Progenitor cell of endocrine pancreas (in vitro differentiated cells): ENCODE data around the gene TMEM80. TPM values are rescaled to one million over a fixed set of nuclear protein-coding genes. Genes with fewer than 3 reads are reported as not detected.

Experiments used
- DNase-seq: peaks from one replicate; pipeline ENCODE4 v3.0.0; 2021; ENCODE audit warnings: low spot score; ENCODE audit not compliant: unreplicated experiment
- H3K27ac Mint-ChIP-seq: 2 replicates; pipeline ENCODE4 v1.8.0; 2021; ENCODE audit warnings: mild to moderate bottlenecking, moderate library complexity, mixed read lengths
- H3K27me3 Mint-ChIP-seq: 2 replicates; pipeline ENCODE4 v1.8.0; 2021; ENCODE audit warnings: mixed read lengths
- H3K36me3 Mint-ChIP-seq: 2 replicates; pipeline ENCODE4 v1.8.0; 2022; ENCODE audit warnings: mixed read lengths; ENCODE audit not compliant: insufficient read depth
- H3K4me1 Mint-ChIP-seq: 2 replicates; pipeline ENCODE4 v1.8.0; 2021; ENCODE audit warnings: low read depth, mixed read lengths
- H3K4me3 Mint-ChIP-seq: 2 replicates; pipeline ENCODE4 v1.8.0; 2021; ENCODE audit warnings: low read depth, mild to moderate bottlenecking, moderate library complexity, mixed read lengths
- H3K9me3 Mint-ChIP-seq: 2 replicates; pipeline ENCODE4 v1.8.0; 2021; ENCODE audit warnings: low read depth, mixed read lengths
- total RNA-seq: library from RNA; stranded (reverse); gene quantifications from 2 replicates; pipeline ENCODE4 v1.2.1, GENCODE V29; 2021
- TF ChIP-seq, protein P1 (sequence below): fragments of 200-600 bp; sonication (generic); IDR thresholded peaks from one replicate; pipeline ENCODE4 v1.5.0; 2021; ENCODE audit warnings: antibody characterized with exemption, mild to moderate bottlenecking; ENCODE audit not compliant: unreplicated experiment

TMEM80 gene
- total RNA-seq, 1 donor from 2014 or later, result 32.6 TPM

GRCh38 chr11:706957-707816 lies 11.6 kb downstream of the TMEM80 start:
- peak overlapping the region; percentile 81 for H3K27ac Mint-ChIP-seq
- no peak for DNase-seq

GRCh38 chr11:707817-708420 lies 12.3 kb downstream of the TMEM80 start:
- TF ChIP-seq, protein P1, sequence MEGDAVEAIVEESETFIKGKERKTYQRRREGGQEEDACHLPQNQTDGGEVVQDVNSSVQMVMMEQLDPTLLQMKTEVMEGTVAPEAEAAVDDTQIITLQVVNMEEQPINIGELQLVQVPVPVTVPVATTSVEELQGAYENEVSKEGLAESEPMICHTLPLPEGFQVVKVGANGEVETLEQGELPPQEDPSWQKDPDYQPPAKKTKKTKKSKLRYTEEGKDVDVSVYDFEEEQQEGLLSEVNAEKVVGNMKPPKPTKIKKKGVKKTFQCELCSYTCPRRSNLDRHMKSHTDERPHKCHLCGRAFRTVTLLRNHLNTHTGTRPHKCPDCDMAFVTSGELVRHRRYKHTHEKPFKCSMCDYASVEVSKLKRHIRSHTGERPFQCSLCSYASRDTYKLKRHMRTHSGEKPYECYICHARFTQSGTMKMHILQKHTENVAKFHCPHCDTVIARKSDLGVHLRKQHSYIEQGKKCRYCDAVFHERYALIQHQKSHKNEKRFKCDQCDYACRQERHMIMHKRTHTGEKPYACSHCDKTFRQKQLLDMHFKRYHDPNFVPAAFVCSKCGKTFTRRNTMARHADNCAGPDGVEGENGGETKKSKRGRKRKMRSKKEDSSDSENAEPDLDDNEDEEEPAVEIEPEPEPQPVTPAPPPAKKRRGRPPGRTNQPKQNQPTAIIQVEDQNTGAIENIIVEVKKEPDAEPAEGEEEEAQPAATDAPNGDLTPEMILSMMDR, result no peak
- H3K36me3 Mint-ChIP-seq, result peaks cover 1% of the 10 kb centered on the region
- no peaks in the 10 kb centered on the region for H3K9me3 Mint-ChIP-seq
- peak overlapping the region; percentile 81 for H3K27ac Mint-ChIP-seq
- peak overlapping the region; percentile 67 for H3K4me3 Mint-ChIP-seq
- no peaks in the 10 kb centered on the region for H3K27me3 Mint-ChIP-seq
- DNase-seq, result no peak
- peaks cover 25% of the 10 kb centered on the region for H3K4me1 Mint-ChIP-seq

More at GRCh38 chr11:706957-707816, 11.6 kb downstream of the TMEM80 start:
- H3K9me3 Mint-ChIP-seq, result no peaks in the 10 kb centered on the region
- H3K27me3 Mint-ChIP-seq, result no peaks in the 10 kb centered on the region
- peaks cover 25% of the 10 kb centered on the region for H3K4me1 Mint-ChIP-seq
- TF ChIP-seq, protein P1, result peak; percentile 49
- peak overlapping the region; percentile 67 for H3K4me3 Mint-ChIP-seq
- peaks cover 1% of the 10 kb centered on the region for H3K36me3 Mint-ChIP-seq

GRCh38 chr11:708511-708910 lies 12.9 kb downstream of the TMEM80 start:
- H3K9me3 Mint-ChIP-seq, result no peaks in the 10 kb centered on the region
- no peaks in the 10 kb centered on the region for H3K27me3 Mint-ChIP-seq
- TF ChIP-seq, protein P1, result no peak
- peaks cover 27% of the 10 kb centered on the region for H3K4me1 Mint-ChIP-seq
- peaks cover 1% of the 10 kb centered on the region for H3K36me3 Mint-ChIP-seq
- no peak overlapping the region for H3K4me3 Mint-ChIP-seq
- no peak for DNase-seq
- no peak overlapping the region for H3K27ac Mint-ChIP-seq

GRCh38 chr11:709109-709997 lies 13.7 kb downstream of the TMEM80 start:
- H3K27ac Mint-ChIP-seq, result no peak overlapping the region
- no peaks in the 10 kb centered on the region for H3K9me3 Mint-ChIP-seq
- peaks cover 1% of the 10 kb centered on the region for H3K36me3 Mint-ChIP-seq
- no peaks in the 10 kb centered on the region for H3K27me3 Mint-ChIP-seq
- H3K4me3 Mint-ChIP-seq, result no peak overlapping the region
- H3K4me1 Mint-ChIP-seq, result peaks cover 27% of the 10 kb centered on the region
- DNase-seq, result no peak
- TF ChIP-seq, protein P1, result no peak

GRCh38 chr11:714436-714835 lies 18.8 kb downstream of the TMEM80 start:
- DNase-seq, result no peak
- Mint-ChIP-seq H3K9me3 (peaks cover 6% of the 10 kb centered on the region), H3K36me3 (peaks cover 10% of the 10 kb centered on the region), H3K27me3 (peaks cover 4% of the 10 kb centered on the region), H3K4me3 (no peak overlapping the region), H3K4me1 (peaks cover 16% of the 10 kb centered on the region), H3K27ac (no peak overlapping the region)
- TF ChIP-seq, protein P1, result no peak
